GM10266 (cell line): ENCODE results near the gene LCA5L.

Experiments used
- DNase-seq: peaks from one replicate; pipeline ENCODE4 v3.0.0; 2012; ENCODE audit errors: extremely low spot score
- CTCF ChIP-seq: IDR thresholded peaks from 2 replicates; pipeline ENCODE4 v1.5.1; 2012; ENCODE audit warnings: mild to moderate bottlenecking, low read depth; ENCODE audit not compliant: control insufficient read depth, insufficient read depth; ENCODE audit errors: missing control alignments

Gene LCA5L

DNA sequence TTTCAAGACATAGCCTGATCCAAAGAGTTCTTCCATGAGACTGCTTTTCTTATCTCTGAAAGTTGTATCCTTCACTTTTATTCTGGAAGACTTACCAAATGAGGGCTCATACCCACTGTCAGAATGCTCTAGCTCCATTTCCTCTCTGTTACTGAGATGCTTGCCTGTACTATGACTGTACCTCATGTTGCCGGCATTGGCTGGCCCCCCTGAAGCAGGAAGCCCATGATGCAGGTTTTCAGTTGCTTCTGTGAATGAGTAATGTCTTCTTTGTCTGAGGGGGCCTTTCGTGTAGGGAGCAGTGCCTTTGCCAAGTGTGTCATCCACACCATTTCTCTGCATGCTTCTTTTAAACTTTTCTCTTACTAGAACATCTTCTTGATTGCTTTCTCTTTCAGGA lies 39.5 kb downstream of the LCA5L start:
- DNase-seq: no peak
- TF ChIP-seq CTCF: no peak

- DNase-seq: no peak
- no peak for TF ChIP-seq CTCF
Observed at GRCh38 chr21:39400173-39400572, 45.4 kb downstream of the LCA5L start.

- no peak for DNase-seq
- TF ChIP-seq CTCF: no peak
Observed at GRCh38 chr21:39397646-39398385, 47.8 kb downstream of the LCA5L start.

- no peak for DNase-seq
- TF ChIP-seq CTCF: no peak
Observed at GRCh38 chr21:39392981-39393380, 52.6 kb downstream of the LCA5L start.

DNA sequence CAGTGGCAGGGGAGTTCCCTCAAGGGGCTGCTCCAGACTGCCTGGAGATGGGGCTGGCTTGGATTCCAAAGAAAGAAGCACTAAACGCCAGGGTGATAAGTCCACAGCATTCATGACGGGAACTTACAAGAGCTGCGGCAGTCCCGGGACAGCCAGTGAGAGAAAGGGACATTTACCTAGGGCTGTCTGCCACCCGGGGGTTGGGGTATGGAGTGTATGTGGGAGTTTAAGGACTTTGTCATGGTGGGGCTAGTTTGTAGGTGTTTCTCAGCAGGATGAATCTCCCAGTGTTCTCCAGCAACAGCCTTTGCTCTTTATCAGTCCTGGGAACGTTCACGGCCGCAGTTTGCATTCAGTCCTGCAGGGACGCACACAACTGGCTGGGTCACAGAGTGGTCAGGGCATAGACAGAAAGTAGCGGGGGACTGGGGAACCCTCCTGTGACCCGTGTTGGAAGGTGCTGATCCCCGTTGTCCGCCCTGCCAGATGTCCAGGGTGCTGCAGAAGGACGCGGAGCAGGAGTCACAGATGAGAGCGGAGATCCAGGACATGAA lies 55.3 kb downstream of the LCA5L start:
- DNase-seq: no peak
- TF ChIP-seq CTCF: no peak

- no peak for DNase-seq
- TF ChIP-seq CTCF: no peak
Observed at GRCh38 chr21:39388811-39389155, 56.8 kb downstream of the LCA5L start.

DNA sequence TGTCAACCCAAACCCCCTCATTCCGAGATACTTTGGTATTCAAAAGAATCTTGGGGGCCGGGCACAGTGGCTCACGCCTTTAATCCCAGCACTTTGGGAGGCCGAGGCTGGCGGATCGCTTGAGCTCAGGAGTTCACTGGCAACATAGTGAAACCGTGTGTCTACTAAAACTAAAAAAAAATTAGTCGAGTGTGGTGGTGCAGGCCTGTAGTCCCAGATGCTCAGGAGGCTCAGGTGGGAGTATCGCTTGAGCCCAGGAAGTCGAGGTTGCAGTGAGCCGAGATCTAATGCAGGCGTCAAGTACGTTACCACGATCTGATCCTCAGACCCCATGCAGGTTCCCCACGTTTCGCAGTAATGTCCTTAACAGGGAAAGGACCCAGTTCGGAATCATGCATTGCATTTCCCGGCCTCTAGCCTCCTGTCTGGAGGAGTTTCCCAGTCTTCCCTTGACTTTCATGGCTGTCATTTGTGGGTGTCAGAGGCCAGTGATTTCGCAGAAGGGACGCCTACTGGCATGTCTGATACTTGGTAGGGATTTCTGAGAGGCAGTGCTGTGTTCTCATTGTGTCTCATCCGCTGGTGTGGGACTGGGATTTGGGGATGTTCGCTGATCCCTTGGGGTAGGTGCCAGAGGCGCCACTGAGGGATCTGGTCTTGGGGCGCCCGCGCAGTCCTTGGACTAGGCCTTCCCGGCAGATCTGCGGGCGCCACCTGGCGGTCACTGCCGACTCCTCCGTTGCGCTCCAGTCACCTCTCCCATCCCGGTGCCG lies 57.4 kb downstream of the LCA5L start:
- TF ChIP-seq CTCF: peak; percentile 98
- peak; percentile 84 for DNase-seq
